Neural progenitor cell (in vitro differentiated cells): Measurements from ENCODE around the gene RAB15.

ENCODE experiments used
- CTCF ChIP-seq: fragments of 200-600 bp; sonication (generic); IDR thresholded peaks from 2 replicates; pipeline ENCODE4 v1.5.1; 2017; ENCODE audit warnings: antibody characterized with exemption, mild to moderate bottlenecking
- EZH2 ChIP-seq: fragments of 200-600 bp; sonication (generic); IDR thresholded peaks from 2 replicates; pipeline ENCODE4 v1.6.1; 2017; ENCODE audit warnings: antibody characterized with exemption, mild to moderate bottlenecking, moderate library complexity
- EZH2phosphoT487 ChIP-seq: fragments of 200-600 bp; sonication (generic); IDR thresholded peaks from 2 replicates; pipeline ENCODE4 v1.6.1; 2017; ENCODE audit warnings: antibody characterized with exemption

- TF ChIP-seq CTCF (peak; percentile 22), EZH2 (no peak), EZH2phosphoT487 (no peak)
Observed at GRCh38 chr14:64952598-64953309, 19.4 kb downstream of the RAB15 start.
